Stimulated activated naive CD8-positive, alpha-beta T cell treated with anti-CD3 and anti-CD28 coated beads, Interleukin-15, amount 100 ng/mL, for 72 hours (primary cell): ENCODE data around the gene CA14.

Experiments
- ATAC-seq: fragments of 150-1000 bp; cut with Tn5 transposase; 2 replicates; pipeline ENCODE4 v1.10.0; 2021; ENCODE audit warnings: mild to moderate bottlenecking, moderate library complexity
- DNase-seq, 2 donors: peaks; one replicate each; pipeline ENCODE4 v3.0.0; 2021 to 2022
- H3K27ac Mint-ChIP-seq, 2 donors: one replicate each; pipeline ENCODE4 v1.8.0; 2022; ENCODE audit warnings: mild to moderate bottlenecking in 2 of 2, mixed read lengths in 2 of 2, moderate library complexity in 2 of 2
- H3K27me3 Mint-ChIP-seq: one replicate; pipeline ENCODE4 v1.8.0; 2022; ENCODE audit warnings: mixed read lengths
- H3K4me1 Mint-ChIP-seq: one replicate; pipeline ENCODE4 v1.8.0; 2022; ENCODE audit warnings: mild to moderate bottlenecking, mixed read lengths
- H3K4me3 Mint-ChIP-seq, 2 donors: one replicate each; pipeline ENCODE4 v1.8.0; 2022; ENCODE audit warnings: mild to moderate bottlenecking in 2 of 2, mixed read lengths in 2 of 2, moderate library complexity in 1 of 2
- H3K9me3 Mint-ChIP-seq, 2 donors: one replicate each; pipeline ENCODE4 v1.8.0; 2022; ENCODE audit warnings: mixed read lengths in 2 of 2

CA14 gene

DNA sequence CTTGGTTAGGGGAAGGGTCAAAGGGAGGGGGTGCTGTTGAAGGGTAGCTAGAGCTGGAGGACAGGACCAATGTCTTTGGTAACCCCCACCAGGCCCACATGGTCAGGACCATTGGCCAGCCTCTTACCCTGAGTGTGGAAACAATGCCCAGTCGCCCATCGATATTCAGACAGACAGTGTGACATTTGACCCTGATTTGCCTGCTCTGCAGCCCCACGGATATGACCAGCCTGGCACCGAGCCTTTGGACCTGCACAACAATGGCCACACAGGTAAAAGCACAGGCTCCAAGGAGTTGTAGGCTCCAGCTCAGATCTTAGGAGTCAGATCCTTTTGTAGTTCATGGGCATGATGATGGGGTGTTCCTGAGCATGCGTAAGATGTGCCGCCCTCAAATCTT is 3.8 kb downstream of the CA14 start:
- peaks cover 27% of the 10 kb centered on the region for H3K27me3 Mint-ChIP-seq
- DNase-seq (no peak), ATAC-seq (peak; percentile 5)
- H3K4me3 Mint-ChIP-seq: no peak overlapping the region
- no peaks in the 10 kb centered on the region for H3K9me3 Mint-ChIP-seq
- H3K27ac Mint-ChIP-seq: no peak overlapping the region
- peaks cover 17% of the 10 kb centered on the region for H3K4me1 Mint-ChIP-seq

DNA sequence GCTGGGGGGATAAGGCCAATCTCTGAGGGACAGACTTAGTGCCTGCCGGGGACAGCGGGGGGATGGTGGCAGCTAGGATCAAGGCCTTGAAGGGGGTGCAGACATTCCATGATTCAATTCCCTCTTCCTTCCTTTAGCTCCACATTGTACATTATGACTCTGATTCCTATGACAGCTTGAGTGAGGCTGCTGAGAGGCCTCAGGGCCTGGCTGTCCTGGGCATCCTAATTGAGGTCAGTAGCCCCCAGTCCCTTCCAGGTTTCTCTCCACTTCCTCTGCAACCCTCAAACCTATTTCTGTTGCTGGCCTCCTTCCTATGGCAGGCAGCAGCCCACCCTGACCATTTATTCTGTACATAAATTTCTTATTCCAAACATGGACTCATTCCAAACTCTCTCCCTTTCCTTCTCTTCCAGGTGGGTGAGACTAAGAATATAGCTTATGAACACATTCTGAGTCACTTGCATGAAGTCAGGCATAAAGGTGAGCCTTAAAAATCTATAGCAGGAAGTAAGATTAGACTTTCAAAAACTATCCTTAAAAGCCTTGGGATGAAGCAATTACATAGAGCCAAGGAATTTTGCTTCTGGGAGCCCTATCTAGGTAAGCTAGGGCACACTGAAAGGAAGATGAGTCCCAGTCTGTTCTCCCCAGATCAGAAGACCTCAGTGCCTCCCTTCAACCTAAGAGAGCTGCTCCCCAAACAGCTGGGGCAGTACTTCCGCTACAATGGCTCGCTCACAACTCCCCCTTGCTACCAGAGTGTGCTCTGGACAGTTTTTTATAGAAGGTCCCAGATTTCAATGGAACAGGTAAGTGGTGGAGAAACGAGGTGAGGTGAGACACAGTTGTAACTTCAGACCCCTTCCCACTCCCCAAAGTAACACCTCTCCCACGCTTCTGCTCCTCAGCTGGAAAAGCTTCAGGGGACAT is 5.1 kb downstream of the CA14 start:
- ATAC-seq (no peak), DNase-seq (no peak)
- Mint-ChIP-seq H3K9me3 (no peaks in the 10 kb centered on the region), H3K4me3 (no peak overlapping the region), H3K27me3 (peaks cover 15% of the 10 kb centered on the region), H3K27ac (no peak overlapping the region), H3K4me1 (peaks cover 20% of the 10 kb centered on the region)

DNA sequence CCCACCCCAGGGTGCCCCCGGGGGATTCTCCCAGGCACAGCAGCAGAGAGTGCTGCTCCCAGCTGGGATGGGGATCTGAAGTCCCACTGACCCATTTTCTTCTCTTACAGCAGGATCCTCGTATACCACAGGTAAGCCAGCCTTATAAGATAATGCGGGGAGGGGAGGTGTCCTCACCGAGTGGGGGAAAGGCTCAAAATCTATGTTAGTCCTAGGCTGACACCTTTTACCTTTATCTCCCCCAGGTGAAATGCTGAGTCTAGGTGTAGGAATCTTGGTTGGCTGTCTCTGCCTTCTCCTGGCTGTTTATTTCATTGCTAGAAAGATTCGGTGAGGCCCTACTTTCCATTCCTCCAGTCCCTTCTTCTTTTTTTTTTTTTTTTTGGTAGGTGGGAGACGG is 6.0 kb downstream of the CA14 start:
- DNase-seq: no peak
- ATAC-seq: no peak
- H3K4me3 Mint-ChIP-seq: no peak overlapping the region
- peaks cover 24% of the 10 kb centered on the region for H3K4me1 Mint-ChIP-seq
- H3K27me3 Mint-ChIP-seq: peaks cover 6% of the 10 kb centered on the region
- no peaks in the 10 kb centered on the region for H3K9me3 Mint-ChIP-seq
- H3K27ac Mint-ChIP-seq: no peak overlapping the region

DNA sequence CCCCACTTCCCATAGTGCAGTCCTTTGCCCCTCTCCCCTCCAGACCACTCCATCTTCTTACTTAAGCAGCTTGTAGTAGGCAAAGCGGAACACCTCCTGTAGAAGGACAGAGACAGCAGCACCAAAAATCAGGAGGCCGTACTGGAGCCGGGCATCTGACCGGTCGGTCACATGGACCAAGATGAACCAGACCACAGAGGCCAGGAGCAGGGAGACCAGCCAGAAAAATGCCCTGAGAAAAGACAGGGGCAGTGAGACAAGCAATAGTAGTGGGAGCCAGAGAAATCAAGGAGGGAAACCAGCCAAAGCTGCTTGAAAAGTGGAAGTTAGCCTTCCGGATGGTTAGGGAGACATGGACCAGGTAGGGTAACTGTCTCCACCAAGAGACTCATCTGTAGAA is 10.3 kb downstream of the CA14 start:
- peak overlapping the region; percentile 98 to 99 for H3K27ac Mint-ChIP-seq
- DNase-seq (no peak), ATAC-seq (no peak)
- H3K4me1 Mint-ChIP-seq: peaks cover 36% of the 10 kb centered on the region
- no peaks in the 10 kb centered on the region for H3K9me3 Mint-ChIP-seq
- peak overlapping the region; percentile 93 to 97 for H3K4me3 Mint-ChIP-seq
- no peaks in the 10 kb centered on the region for H3K27me3 Mint-ChIP-seq

DNA sequence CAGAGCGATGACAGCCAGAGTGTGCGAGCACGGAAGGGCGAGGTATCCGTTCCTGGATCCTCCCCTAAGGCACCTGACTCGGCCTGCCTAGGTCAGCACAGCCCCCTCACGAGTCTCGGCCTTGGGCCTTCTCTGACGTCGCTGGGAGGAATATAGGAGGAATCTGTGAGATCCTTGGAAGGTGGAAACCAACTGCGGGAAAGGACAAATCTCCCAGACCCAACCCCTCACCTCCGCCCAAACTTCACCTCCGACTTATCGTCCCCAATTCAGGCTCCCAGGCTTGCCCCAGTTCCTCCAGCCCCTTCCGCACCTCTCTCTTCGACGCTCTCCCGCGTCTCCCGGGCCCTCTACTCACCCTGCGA is 10.7 kb downstream of the CA14 start:
- Mint-ChIP-seq H3K4me3 (peak overlapping the region; percentile 93 to 97), H3K27me3 (no peaks in the 10 kb centered on the region), H3K4me1 (peaks cover 36% of the 10 kb centered on the region), H3K27ac (peak overlapping the region; percentile 98 to 99), H3K9me3 (no peaks in the 10 kb centered on the region)
- peak; percentile 23 to 48 for DNase-seq
- ATAC-seq: peak; percentile 65

DNA sequence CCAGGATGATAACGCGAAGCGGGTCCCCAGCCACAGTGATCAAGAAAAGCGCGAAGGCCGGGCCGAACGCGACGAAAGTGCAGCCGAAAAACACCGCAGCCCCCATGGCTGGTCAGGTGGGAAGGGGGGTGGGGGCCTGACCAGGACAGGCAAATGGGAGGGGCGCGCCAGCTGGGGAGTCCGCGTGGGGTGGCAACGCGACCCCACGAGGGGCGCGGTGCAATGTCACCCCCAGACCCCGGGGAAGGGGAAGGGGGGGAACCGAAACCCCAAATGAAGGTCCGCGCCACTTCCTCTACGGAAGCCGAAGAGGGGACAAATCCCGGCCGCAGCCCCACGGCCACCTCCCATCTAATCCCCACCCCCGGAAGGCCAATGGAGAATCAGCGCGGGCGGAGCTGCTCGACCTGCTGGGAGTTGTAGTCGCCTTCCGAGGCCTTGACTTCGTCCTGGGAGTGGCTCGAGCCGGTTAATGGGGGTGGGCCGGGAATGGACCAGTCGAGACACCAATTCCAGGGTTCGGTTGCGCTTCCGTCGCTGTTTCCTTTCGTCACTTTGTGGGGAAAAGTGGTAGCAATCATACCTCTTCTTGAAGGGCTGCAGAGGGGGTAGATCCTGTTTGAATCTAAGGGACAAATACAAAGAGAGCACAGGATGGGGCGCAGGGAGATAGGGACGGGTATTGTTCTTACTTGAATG is 11.3 kb downstream of the CA14 start, which contains the start of gene APH1A:
TSS of gene APH1A (minus strand) at position 312 of the 699 bp plus-strand sequence. CDS start at position 106, 206 bp downstream.
- DNase-seq (peak; percentile 88 to 95), ATAC-seq (peak; percentile 97)
- Mint-ChIP-seq H3K9me3 (no peaks in the 10 kb centered on the region), H3K27me3 (no peaks in the 10 kb centered on the region), H3K27ac (peak within 1 kb of the TSS; percentile 98 to 99), H3K4me1 (peaks cover 36% of the 10 kb centered on the region), H3K4me3 (peak within 1 kb of the TSS; percentile 93 to 97)

DNA sequence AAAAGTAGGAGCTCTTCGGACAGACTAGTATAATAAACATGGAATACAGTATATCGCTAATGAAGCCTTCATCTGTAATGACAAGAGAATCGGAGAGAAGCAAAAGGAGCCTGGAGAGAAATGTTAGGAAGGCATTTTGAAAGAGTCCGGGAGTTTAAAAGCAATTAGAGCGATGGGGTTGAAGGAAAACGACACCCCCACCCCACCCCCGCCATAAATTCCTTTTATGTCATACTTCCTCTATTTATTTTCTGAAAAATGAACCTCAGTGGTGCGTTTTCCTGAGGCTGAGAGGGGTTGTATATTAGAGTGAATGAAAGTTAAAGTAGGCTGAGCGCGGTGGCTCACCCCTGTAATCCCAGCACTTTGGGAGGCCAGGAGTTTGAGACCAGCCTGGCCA is 11.9 kb downstream of the CA14 start:
- Mint-ChIP-seq H3K27ac (peak overlapping the region; percentile 98 to 99), H3K4me1 (peaks cover 36% of the 10 kb centered on the region), H3K4me3 (peak overlapping the region; percentile 93 to 97), H3K27me3 (no peaks in the 10 kb centered on the region), H3K9me3 (no peaks in the 10 kb centered on the region)
- ATAC-seq: no peak
- DNase-seq: no peak

DNA sequence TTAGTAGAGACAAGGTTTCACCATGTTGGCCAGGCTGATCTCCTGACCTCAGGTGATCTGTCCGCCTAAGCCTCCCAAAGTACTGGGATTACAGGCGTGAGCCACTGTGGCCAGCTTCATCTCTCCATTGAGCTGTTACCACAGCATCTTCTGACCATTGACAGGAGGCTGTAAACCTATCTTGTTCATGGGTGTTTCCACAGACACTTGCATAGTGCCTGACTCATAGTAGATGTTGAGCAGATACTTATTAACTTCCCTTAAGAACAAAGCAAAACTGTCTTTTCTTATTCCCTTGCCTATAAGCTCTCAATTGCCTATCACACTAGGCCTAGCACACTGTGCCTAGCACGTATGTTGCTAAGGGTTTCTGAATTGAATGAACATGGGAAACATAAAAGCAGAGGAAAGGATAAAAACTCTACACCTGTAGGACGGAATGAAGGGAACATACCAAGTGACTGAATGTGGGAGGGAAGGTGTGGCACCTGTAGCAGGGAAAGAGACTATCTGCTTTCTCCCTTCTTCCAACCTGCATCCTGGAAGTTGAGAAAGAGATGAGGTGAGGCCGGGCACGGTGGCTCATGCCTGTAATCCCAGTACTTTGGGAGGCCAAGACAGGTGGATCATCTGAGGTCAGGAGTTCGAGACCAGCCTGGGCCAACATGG is 13.9 kb downstream of the CA14 start:
- H3K4me3 Mint-ChIP-seq: no peak overlapping the region
- H3K27ac Mint-ChIP-seq: no peak overlapping the region
- no peak for DNase-seq
- H3K9me3 Mint-ChIP-seq: no peaks in the 10 kb centered on the region
- H3K27me3 Mint-ChIP-seq: no peaks in the 10 kb centered on the region
- H3K4me1 Mint-ChIP-seq: peaks cover 28% of the 10 kb centered on the region
- no peak for ATAC-seq

DNA sequence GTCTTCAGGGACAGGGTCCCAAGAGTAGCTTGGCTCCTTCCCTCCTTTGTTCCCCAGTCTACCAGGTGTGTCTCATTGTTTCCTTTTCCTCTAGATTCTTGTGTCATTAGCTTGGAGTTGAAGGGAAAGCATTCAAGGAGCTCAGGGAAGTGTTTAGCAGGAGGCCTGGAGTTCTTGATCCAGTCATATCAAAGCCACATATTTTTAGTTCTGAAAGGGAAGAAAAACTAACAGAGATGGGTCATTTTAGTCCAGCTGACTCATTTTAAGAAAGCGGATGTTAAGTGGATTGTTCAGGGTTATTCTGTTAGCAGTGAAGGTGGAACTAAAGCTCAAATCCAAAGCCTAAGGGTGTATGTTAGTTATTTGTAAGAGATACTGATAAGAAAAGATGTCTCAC is 15.7 kb downstream of the CA14 start:
- Mint-ChIP-seq H3K4me3 (no peak overlapping the region), H3K27me3 (no peaks in the 10 kb centered on the region), H3K4me1 (peaks cover 14% of the 10 kb centered on the region), H3K27ac (no peak overlapping the region), H3K9me3 (no peaks in the 10 kb centered on the region)
- DNase-seq (no peak), ATAC-seq (no peak)

DNA sequence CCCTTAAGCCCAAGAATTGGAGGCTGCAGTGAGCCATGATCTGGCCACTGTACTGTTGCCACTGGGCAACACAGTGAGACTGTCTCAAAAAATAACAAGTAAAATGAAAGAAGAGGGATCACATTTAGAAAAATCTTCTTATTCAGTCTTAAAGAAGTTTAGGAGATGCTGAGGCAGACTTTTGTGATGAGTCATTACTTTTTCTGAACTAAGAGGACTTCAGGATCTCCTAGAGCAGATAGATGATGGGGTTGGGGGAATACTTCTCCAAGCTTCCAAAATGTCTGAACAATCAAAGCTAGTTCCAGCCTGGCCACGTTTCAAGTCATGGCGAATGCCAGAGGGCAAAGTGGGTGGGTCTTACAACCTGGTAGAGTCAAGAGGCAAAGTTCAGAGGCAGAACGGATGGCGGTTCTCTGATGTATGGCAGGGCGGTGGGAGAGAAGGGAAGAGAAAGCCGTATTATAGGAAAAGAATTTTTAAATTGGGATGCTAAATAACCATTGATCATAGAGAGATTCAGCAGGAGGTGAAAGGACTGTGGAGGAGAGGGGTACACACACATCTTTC is 22.6 kb downstream of the CA14 start:
- ATAC-seq (no peak), DNase-seq (no peak)
- Mint-ChIP-seq H3K27ac (no peak overlapping the region), H3K27me3 (no peaks in the 10 kb centered on the region), H3K4me3 (no peak overlapping the region), H3K4me1 (peaks cover 35% of the 10 kb centered on the region), H3K9me3 (no peaks in the 10 kb centered on the region)

DNA sequence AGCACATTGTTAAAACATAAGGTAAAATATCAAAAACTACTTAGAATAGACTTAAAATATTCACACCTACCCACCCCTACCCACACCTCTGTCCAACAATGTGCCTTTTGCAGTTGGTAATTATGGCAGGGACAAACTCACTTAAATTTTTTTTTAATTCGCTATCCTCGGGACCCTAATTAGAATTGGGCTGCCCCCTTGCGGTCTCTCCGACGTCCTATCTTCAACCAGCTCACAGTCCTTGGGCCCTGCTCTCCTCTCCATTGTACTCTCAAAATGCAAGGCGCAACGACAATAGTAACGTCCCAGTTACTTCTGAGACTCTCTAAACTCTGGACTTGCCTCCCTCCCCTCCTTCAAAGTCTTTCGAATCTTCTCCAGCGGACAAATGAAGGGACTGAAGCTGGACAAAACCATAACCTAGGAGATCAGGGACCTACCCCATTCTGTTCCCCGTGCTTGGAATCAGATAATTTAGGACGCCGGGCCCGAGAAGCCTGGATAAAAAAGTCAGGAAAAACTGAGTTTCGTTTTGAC is 23.7 kb downstream of the CA14 start:
- peak overlapping the region; percentile 59 to 92 for H3K27ac Mint-ChIP-seq

DNA sequence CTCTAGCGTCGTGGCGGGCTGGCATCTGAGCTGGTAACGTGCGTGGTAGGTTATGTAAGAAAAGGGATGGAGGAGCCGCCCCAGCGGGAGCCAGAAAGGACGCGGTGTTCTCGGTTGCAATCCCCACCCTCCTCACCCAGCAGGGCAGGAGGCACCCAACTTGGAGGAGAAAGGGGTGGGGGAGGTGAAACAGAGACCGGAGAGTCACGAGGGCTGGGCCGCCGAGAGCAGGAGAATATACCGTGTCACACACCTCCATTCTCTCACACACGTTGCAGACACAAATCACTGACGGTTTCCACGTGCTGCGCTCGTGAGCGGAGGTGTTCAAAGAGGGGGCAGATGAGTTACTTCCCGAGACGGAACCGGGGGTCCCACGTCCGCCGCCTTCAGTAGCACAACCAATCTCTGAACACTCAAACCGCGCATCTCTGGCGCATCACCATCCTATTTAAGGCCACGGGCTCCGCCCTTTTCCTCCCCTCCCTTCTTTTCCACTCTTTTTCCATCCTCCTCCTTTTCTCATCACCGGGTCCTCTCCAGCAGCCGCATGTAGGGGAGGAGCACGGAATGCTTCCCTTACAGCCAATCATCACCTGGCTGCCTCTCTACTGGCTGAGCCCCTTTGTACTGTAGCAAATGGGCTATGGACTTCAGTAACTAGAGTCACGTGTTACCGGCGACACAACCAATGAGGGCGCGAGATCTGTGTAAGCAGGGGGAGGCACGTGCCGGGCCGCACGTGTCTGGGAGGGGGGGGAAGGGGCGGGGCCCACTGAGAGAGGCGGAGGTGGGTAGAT is 24.4 kb downstream of the CA14 start, which contains the start of gene CIART:
TSS of gene CIART (plus strand) at position 797 of the 800 bp plus-strand sequence. CDS start 714 bp downstream, outside the sequence.
- Mint-ChIP-seq H3K27ac (peak within 1 kb of the TSS; percentile 59 to 95), H3K4me1 (peaks cover 35% of the 10 kb centered on the region), H3K4me3 (peak within 1 kb of the TSS; percentile 85 to 99), H3K9me3 (no peaks in the 10 kb centered on the region), H3K27me3 (no peaks in the 10 kb centered on the region)
- ATAC-seq (peak; percentile 98), DNase-seq (peak; percentile 69 to 82)

More for the DNA sequence above, 23.7 kb downstream of the CA14 start:
- Mint-ChIP-seq H3K9me3 (no peaks in the 10 kb centered on the region), H3K4me3 (peak overlapping the region; percentile 85 to 99), H3K4me1 (peaks cover 35% of the 10 kb centered on the region), H3K27me3 (no peaks in the 10 kb centered on the region)
- DNase-seq: peak; percentile 50 to 61
- ATAC-seq: peak; percentile 71

DNA sequence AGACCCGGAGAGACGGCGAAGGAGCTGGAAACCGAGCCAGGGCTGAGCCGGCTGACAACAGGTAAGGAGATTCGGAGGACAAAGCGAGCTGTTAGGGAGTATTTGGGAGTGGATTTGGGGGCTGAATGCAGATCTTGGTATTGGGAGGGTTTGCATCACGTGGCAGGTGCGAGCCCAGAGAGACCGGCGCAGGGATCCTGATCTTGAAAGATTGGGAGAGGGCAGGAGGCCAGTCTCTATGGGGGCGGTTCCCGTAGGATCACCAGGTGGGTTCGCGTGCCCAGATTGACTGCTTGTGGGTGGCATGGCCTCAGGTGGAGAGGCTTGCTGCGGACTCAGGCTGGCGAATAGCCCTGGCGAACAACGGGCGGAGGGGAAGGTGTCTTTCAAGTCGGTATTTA is 25.0 kb downstream of the CA14 start:
- peak overlapping the region; percentile 85 to 99 for H3K4me3 Mint-ChIP-seq
- peaks cover 35% of the 10 kb centered on the region for H3K4me1 Mint-ChIP-seq
- DNase-seq (no peak), ATAC-seq (no peak)
- H3K27ac Mint-ChIP-seq: peak overlapping the region in 1 of 2 donors; percentile 3
- H3K9me3 Mint-ChIP-seq: no peaks in the 10 kb centered on the region
- H3K27me3 Mint-ChIP-seq: no peaks in the 10 kb centered on the region

DNA sequence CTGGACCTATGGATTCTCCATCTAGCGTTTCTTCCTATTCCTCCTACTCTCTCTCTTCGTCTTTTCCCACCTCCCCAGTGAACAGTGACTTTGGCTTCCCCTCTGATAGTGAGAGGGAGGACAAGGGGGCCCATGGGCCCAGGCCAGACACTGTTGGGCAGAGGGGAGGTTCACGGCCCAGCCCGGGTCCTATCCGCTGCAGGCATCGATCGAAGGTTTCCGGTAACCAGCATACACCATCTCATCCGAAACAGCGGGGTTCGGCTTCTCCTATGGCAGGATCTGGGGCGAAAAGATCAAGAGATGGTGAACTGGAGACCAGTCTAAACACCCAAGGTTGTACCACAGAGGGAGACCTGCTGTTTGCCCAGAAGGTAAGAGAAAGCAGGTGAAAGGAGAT is 25.7 kb downstream of the CA14 start:
- DNase-seq (no peak), ATAC-seq (no peak)
- Mint-ChIP-seq H3K4me3 (peak overlapping the region; percentile 6 to 12), H3K4me1 (peaks cover 33% of the 10 kb centered on the region), H3K27me3 (no peaks in the 10 kb centered on the region), H3K9me3 (no peaks in the 10 kb centered on the region), H3K27ac (no peak overlapping the region)
